Thyroid gland (tissue), 4 donors: ENCODE measurements around the gene C5orf47.

Experiments
- CTCF ChIP-seq, 6 experiments: fragments of 200-600 bp in 3 of 6; fragments of 450-650 bp in 3 of 6; sonication (generic) in 3 of 6; IDR thresholded peaks; one replicate each; pipeline ENCODE4 v1.5.1; 2016 to 2019; ENCODE audit warnings: antibody characterized with exemption in 6 of 6, mild to moderate bottlenecking in 2 of 6, inconsistent platforms in 1 of 6, moderate library complexity in 1 of 6
- POLR2A ChIP-seq, 2 donors: fragments of 450-650 bp; IDR thresholded peaks; one replicate each; pipeline ENCODE4 v1.6.1; 2017; ENCODE audit warnings: antibody characterized with exemption in 2 of 2, mild to moderate bottlenecking in 2 of 2, moderate library complexity in 1 of 2

- TF ChIP-seq CTCF (IDR thresholded peaks at IDR 0.05), result no peak
- TF ChIP-seq POLR2A (IDR thresholded peaks at IDR 0.05), result peak in 1 of 2 donors; percentile 32
These were observed 25.0 kb upstream of the C5orf47 start for GRCh38 chr5:173963867-173964441.
